HEK293 (cell line): ENCODE results near the gene UGGT1.

Source experiments
- CTCF ChIA-PET: fragments of 350-600 bp; formaldehyde crosslinking; extraction: SDS; loops from one replicate; lab custom pipeline; 2021; ENCODE audit warnings: antibody characterized with exemption; lab: Yijun Ruan, JAX
- POLR2A ChIA-PET: fragments of 300-600 bp; formaldehyde crosslinking; extraction: SDS; loops from one replicate; lab custom pipeline; 2020; ENCODE audit warnings: antibody characterized with exemption, inconsistent platforms; lab: Yijun Ruan, JAX
- H3K27ac ChIP-seq: fragments of 200-500 bp; sonication (Bioruptor generic); 2 replicates; pipeline ENCODE4 v1.5.1; 2014; ENCODE audit warnings: low read depth, low read length, control low read depth, inconsistent platforms; ENCODE audit errors: extremely low read depth
- H3K36me3 ChIP-seq, 2 experiments: fragments of 200-500 bp in 1 of 2; sonication (Bioruptor generic) in 1 of 2; 1 replicate in 1 of 2; 2 replicates in 1 of 2; pipeline ENCODE4 v1.5.1; 2014 to 2017; ENCODE audit warnings: inconsistent platforms in 2 of 2, low read length in 2 of 2; ENCODE audit not compliant: control insufficient read depth in 2 of 2, insufficient read depth in 1 of 2
- H3K4me1 ChIP-seq: fragments of 200-500 bp; sonication (Bioruptor generic); 2 replicates; pipeline ENCODE4 v1.5.1; 2014; ENCODE audit warnings: mild to moderate bottlenecking, low read length, inconsistent platforms; ENCODE audit not compliant: control insufficient read depth, insufficient read depth
- H3K4me3 ChIP-seq: 2 replicates; pipeline ENCODE4 v1.5.1; 2011; ENCODE audit warnings: low read depth, mild to moderate bottlenecking, control low read depth, low read length, moderate library complexity
- H3K9me3 ChIP-seq: fragments of 200-500 bp; sonication (Bioruptor generic); 2 replicates; pipeline ENCODE4 v1.5.1; 2014; ENCODE audit warnings: low read depth, low read length, inconsistent platforms; ENCODE audit not compliant: control insufficient read depth, insufficient read depth
- AEBP2 ChIP-seq: fragments of 450-650 bp; formaldehyde crosslinking; IDR thresholded peaks from 2 replicates; pipeline ENCODE4 v1.5.1; 2016; ENCODE audit warnings: missing biosample characterization, missing genetic modification characterization, borderline replicate concordance
- GLIS1 ChIP-seq: fragments of 450-650 bp; formaldehyde crosslinking; IDR thresholded peaks from 2 replicates; pipeline ENCODE4 v1.5.1; 2016; ENCODE audit warnings: missing biosample characterization, missing genetic modification characterization
- PRDM4 ChIP-seq: fragments of 450-650 bp; formaldehyde crosslinking; IDR thresholded peaks from 2 replicates; pipeline ENCODE4 v1.5.1; 2017; ENCODE audit warnings: missing biosample characterization, missing genetic modification characterization
- YY1 ChIP-seq: fragments of 450-650 bp; formaldehyde crosslinking; IDR thresholded peaks from 2 replicates; pipeline ENCODE4 v1.5.1; 2018; ENCODE audit warnings: missing biosample characterization, missing genetic modification characterization
- ZIC2 ChIP-seq: fragments of 450-650 bp; formaldehyde crosslinking; IDR thresholded peaks from 2 replicates; pipeline ENCODE4 v1.5.1; 2016; ENCODE audit warnings: missing biosample characterization, missing genetic modification characterization
- ZNF24 ChIP-seq: fragments of 450-650 bp; formaldehyde crosslinking; IDR thresholded peaks from 2 replicates; pipeline ENCODE4 v1.5.1; 2016; ENCODE audit warnings: missing biosample characterization, missing genetic modification characterization
- ZNF354C ChIP-seq: fragments of 450-650 bp; formaldehyde crosslinking; IDR thresholded peaks from 2 replicates; pipeline ENCODE4 v1.5.1; 2016; ENCODE audit warnings: missing biosample characterization, missing genetic modification characterization, low read depth, borderline replicate concordance
- ZNF37A ChIP-seq: fragments of 450-650 bp; IDR thresholded peaks from 2 replicates; pipeline ENCODE4 v1.5.1; 2018; ENCODE audit warnings: missing biosample characterization, missing genetic modification characterization
- ZNF391 ChIP-seq: fragments of 450-650 bp; formaldehyde crosslinking; IDR thresholded peaks from 2 replicates; pipeline ENCODE4 v1.5.1; 2016; ENCODE audit warnings: low read depth, missing biosample characterization, missing genetic modification characterization, borderline replicate concordance
- ZNF501 ChIP-seq: fragments of 450-650 bp; formaldehyde crosslinking; IDR thresholded peaks from 2 replicates; pipeline ENCODE4 v1.5.1; 2016; ENCODE audit warnings: missing biosample characterization, missing genetic modification characterization
- ZNF518A ChIP-seq: fragments of 450-650 bp; formaldehyde crosslinking; conservative IDR thresholded peaks from 2 replicates; pipeline ENCODE4 v1.5.1; 2016; ENCODE audit warnings: low read depth, missing biosample characterization, missing genetic modification characterization
- ZNF544 ChIP-seq: fragments of 450-650 bp; formaldehyde crosslinking; IDR thresholded peaks from 2 replicates; pipeline ENCODE4 v1.5.0; 2017; ENCODE audit warnings: missing biosample characterization, missing genetic modification characterization
- ZNF560 ChIP-seq: fragments of 450-650 bp; formaldehyde crosslinking; IDR thresholded peaks from 2 replicates; pipeline ENCODE4 v1.5.1; 2017; ENCODE audit warnings: missing biosample characterization, missing genetic modification characterization, borderline replicate concordance
- ZNF596 ChIP-seq: fragments of 450-650 bp; IDR thresholded peaks from 2 replicates; pipeline ENCODE4 v1.5.0; 2018; ENCODE audit warnings: missing biosample characterization, mild to moderate bottlenecking, missing genetic modification characterization, moderate library complexity
- ZNF654 ChIP-seq: fragments of 450-650 bp; formaldehyde crosslinking; IDR thresholded peaks from 2 replicates; pipeline ENCODE4 v1.5.1; 2016; ENCODE audit warnings: low read depth, missing biosample characterization, missing genetic modification characterization
- ZSCAN16 ChIP-seq: fragments of 450-650 bp; formaldehyde crosslinking; IDR thresholded peaks from 2 replicates; pipeline ENCODE4 v1.5.1; 2016; ENCODE audit warnings: missing biosample characterization, missing genetic modification characterization
- TF ChIP-seq, protein P1 (sequence below): fragments of 450-650 bp; formaldehyde crosslinking; IDR thresholded peaks from 2 replicates; pipeline ENCODE4 v1.5.1; 2016; ENCODE audit warnings: missing biosample characterization, missing genetic modification characterization
- TF ChIP-seq, protein P2 (sequence below): fragments of 450-650 bp; formaldehyde crosslinking; IDR thresholded peaks from 2 replicates; pipeline ENCODE4 v1.5.1; 2016; ENCODE audit warnings: missing biosample characterization, missing genetic modification characterization

The UGGT1 gene

GRCh38 chr2:128196026-128196425 is 105.0 kb downstream of the UGGT1 start (continued):
- TF ChIP-seq ZNF518A (tag by site-specific recombination) (no peak), ZNF560 (tag by site-specific recombination) (no peak)
- TF ChIP-seq, all 188 proteins: peak for 0

- Histone ChIP-seq H3K4me1 (no peaks in the 10 kb centered on the region), H3K27ac (no peak overlapping the region), H3K9me3 (no peaks in the 10 kb centered on the region), H3K4me3 (no peak overlapping the region), H3K36me3 (peaks cover 0 to 13% of the 10 kb centered on the region in 2 experiments; a peak in 2 of 3 replicates)
- ChIA-PET CTCF (no interaction called here), POLR2A (no interaction called here)
- TF ChIP-seq ZSCAN16 (tag by site-specific recombination) (no peak), ZIC2 (tag by site-specific recombination) (peak; percentile 87), ZNF37A (tag by site-specific recombination) (no peak)
Measured at GRCh38 chr2:128196471-128196931, 105.5 kb downstream of the UGGT1 start.

DNA sequence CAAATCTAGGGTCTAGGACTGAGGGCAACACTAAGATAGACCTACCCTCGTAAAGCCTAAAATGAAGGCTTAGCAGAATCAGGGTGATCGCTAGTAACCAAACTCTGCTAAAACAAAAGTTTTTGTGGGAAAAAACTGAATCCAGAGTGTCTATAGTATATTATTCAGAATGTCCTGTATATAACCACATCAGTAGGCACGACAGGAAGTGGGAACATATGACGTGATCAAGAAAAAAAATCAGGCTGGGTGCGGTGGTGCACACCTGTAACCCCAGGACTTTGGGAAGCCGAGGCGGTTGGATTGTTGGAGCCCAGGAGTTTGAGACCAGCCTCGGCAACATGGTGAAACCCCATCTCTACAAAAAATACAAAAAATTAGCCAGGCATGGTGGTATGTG is 106.1 kb downstream of the UGGT1 start:
- CTCF ChIA-PET: no interaction called here
- Histone ChIP-seq H3K4me3 (no peak overlapping the region), H3K36me3 (peaks cover 0 to 9% of the 10 kb centered on the region in 2 experiments; a peak in 2 of 3 replicates)
- no peak for TF ChIP-seq PRDM4 (tag by site-specific recombination)
- TF ChIP-seq ZNF501 (tag by site-specific recombination): no peak
- TF ChIP-seq ZNF544 (tag by site-specific recombination): no peak
- no peak for TF ChIP-seq YY1 (tag by site-specific recombination)
- no peak for TF ChIP-seq ZNF596 (tag by site-specific recombination)
- TF ChIP-seq ZNF24 (tag by site-specific recombination): no peak
- no peak for TF ChIP-seq ZNF354C (tag by site-specific recombination)
- TF ChIP-seq, all 188 proteins: peak for 0
- Histone ChIP-seq H3K4me1 (no peaks in the 10 kb centered on the region), H3K27ac (no peak overlapping the region), H3K9me3 (no peaks in the 10 kb centered on the region)
- POLR2A ChIA-PET: no interaction called here

DNA sequence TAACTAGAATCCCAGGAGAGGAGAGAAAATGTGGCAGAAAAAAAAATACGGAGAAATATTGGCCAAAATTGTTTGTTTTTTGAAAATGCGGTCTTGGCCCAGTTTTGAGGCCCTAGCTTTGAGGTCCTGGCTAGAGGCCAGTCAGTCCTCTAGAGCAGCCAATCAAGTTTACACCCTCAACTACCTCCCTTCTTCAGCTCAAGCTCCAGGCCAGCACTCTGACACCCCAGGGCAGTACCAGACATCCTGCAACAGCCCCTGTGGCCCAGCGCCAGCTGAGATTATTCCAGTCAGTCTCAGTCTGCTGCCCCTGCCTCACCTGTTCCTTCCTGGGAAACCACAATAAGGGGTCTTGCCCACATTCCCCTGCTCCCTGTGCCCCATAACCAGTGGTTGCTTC is 107.7 kb downstream of the UGGT1 start:
- H3K4me3 ChIP-seq: no peak overlapping the region
- ChIA-PET POLR2A (no interaction called here), CTCF (interaction anchor here (0.7 kb wide), 1 partner anchor 883 kb away, joined by 3 read pairs; no protein-coding TSS in a partner anchor)
- no peaks in the 10 kb centered on the region for H3K4me1 ChIP-seq
- no peaks in the 10 kb centered on the region for H3K9me3 ChIP-seq
- no peak overlapping the region for H3K27ac ChIP-seq
- peaks cover 0 to 3% of the 10 kb centered on the region in 2 experiments; a peak in 2 of 3 replicates for H3K36me3 ChIP-seq
- TF ChIP-seq ZNF391 (tag by site-specific recombination) (no peak), AEBP2 (tag by site-specific recombination) (no peak), ZNF654 (tag by site-specific recombination) (no peak), GLIS1 (tag by site-specific recombination) (no peak)
- TF ChIP-seq, protein P1, sequence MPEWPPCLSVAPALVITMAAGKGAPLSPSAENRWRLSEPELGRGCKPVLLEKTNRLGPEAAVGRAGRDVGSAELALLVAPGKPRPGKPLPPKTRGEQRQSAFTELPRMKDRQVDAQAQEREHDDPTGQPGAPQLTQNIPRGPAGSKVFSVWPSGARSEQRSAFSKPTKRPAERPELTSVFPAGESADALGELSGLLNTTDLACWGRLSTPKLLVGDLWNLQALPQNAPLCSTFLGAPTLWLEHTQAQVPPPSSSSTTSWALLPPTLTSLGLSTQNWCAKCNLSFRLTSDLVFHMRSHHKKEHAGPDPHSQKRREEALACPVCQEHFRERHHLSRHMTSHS: no peak
- TF ChIP-seq, protein P2, sequence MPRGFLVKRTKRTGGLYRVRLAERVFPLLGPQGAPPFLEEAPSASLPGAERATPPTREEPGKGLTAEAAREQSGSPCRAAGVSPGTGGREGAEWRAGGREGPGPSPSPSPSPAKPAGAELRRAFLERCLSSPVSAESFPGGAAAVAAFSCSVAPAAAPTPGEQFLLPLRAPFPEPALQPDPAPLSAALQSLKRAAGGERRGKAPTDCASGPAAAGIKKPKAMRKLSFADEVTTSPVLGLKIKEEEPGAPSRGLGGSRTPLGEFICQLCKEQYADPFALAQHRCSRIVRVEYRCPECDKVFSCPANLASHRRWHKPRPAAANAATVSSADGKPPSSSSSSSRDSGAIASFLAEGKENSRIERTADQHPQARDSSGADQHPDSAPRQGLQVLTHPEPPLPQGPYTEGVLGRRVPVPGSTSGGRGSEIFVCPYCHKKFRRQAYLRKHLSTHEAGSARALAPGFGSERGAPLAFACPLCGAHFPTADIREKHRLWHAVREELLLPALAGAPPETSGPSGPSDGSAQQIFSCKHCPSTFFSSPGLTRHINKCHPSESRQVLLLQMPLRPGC: no peak
